Endodermal cell (in vitro differentiated cells): Measurements from ENCODE around the gene NEK10. TPM values are rescaled to one million over a fixed set of nuclear protein-coding genes. Genes with fewer than 3 reads are reported as not detected.

ENCODE experiments used
- DNase-seq: peaks from one replicate; pipeline ENCODE4 v3.0.0-alpha.2; 2017
- H3K27ac ChIP-seq: 2 replicates; pipeline ENCODE4 v1.5.1; 2013; ENCODE audit warnings: mild to moderate bottlenecking, low read depth, low read length, moderate library complexity
- H3K27me3 ChIP-seq: 2 replicates; pipeline ENCODE4 v1.6.1; 2013; ENCODE audit warnings: mild to moderate bottlenecking, low read length, moderate library complexity; ENCODE audit not compliant: insufficient read depth, control insufficient read depth, poor library complexity, severe bottlenecking
- H3K36me3 ChIP-seq: 2 replicates; pipeline ENCODE4 v1.7.0; 2013; ENCODE audit warnings: mild to moderate bottlenecking, low read length, moderate library complexity; ENCODE audit not compliant: control insufficient read depth, insufficient read depth
- H3K4me1 ChIP-seq: one replicate; pipeline ENCODE4 v1.7.0; 2013; ENCODE audit warnings: low read length; ENCODE audit not compliant: control insufficient read depth, insufficient read depth
- H3K4me3 ChIP-seq: 2 replicates; pipeline ENCODE4 v1.5.1; 2013; ENCODE audit warnings: mild to moderate bottlenecking, low read length, moderate library complexity
- H3K9ac ChIP-seq: 2 replicates; pipeline ENCODE4 v1.6.1; 2013; ENCODE audit warnings: mild to moderate bottlenecking, low read length, moderate library complexity; ENCODE audit not compliant: poor library complexity, severe bottlenecking; ENCODE audit errors: extremely low read depth
- H3K9me3 ChIP-seq: 2 replicates; pipeline ENCODE4 v1.6.1; 2013; ENCODE audit warnings: mild to moderate bottlenecking, low read length, moderate library complexity; ENCODE audit not compliant: control insufficient read depth
- H3K27ac Mint-ChIP-seq: 2 replicates; pipeline ENCODE4 v1.8.0; 2020; ENCODE audit warnings: mixed read lengths
- H3K27me3 Mint-ChIP-seq: 2 replicates; pipeline ENCODE4 v1.8.0; 2021; ENCODE audit warnings: mild to moderate bottlenecking, mixed read lengths; ENCODE audit not compliant: insufficient read depth
- H3K36me3 Mint-ChIP-seq: 2 replicates; pipeline ENCODE4 v1.8.0; 2020; ENCODE audit warnings: low read depth, mixed read lengths
- H3K4me1 Mint-ChIP-seq: 2 replicates; pipeline ENCODE4 v1.8.0; 2020; ENCODE audit warnings: mixed read lengths
- H3K4me3 Mint-ChIP-seq: 2 replicates; pipeline ENCODE4 v1.8.0; 2020; ENCODE audit warnings: mild to moderate bottlenecking, moderate library complexity, mixed read lengths
- H3K9me3 Mint-ChIP-seq: 2 replicates; pipeline ENCODE4 v1.8.0; 2020; ENCODE audit warnings: mild to moderate bottlenecking, mixed read lengths
- WGBS, 2 experiments: methylation state at CpG; one replicate each; pipeline versions ENCODE4 v1.1.5 to v1.1.7; 2013; ENCODE audit warnings: missing lambda C conversion rate in 2 of 2, mixed read lengths in 1 of 2; ENCODE audit not compliant: insufficient coverage in 1 of 2, insufficient read length in 1 of 2; 5-methylcytosine and 5-hydroxymethylcytosine counted together
- total RNA-seq, 2 donors: library from RNA; stranded (reverse); fragmentation: NEBNext Ultra II Directional in 1 of 2; extraction: Animal tissue kit (Norgen Biotek cat#: 25700) in 1 of 2; gene quantifications; 2 replicates in 1 of 2; 3 replicates in 1 of 2; pipeline ENCODE4 v1.2.1, GENCODE V29; 2021
- TF ChIP-seq, protein P1 (sequence below): fragments of 200-600 bp; sonication (generic); conservative IDR thresholded peaks from 2 replicates; pipeline ENCODE4 v1.5.0; 2021; ENCODE audit warnings: antibody characterized with exemption, mild to moderate bottlenecking

Gene NEK10
- total RNA-seq, 2 donors from 2014 or later = 1.3 to 2.4 TPM

DNA sequence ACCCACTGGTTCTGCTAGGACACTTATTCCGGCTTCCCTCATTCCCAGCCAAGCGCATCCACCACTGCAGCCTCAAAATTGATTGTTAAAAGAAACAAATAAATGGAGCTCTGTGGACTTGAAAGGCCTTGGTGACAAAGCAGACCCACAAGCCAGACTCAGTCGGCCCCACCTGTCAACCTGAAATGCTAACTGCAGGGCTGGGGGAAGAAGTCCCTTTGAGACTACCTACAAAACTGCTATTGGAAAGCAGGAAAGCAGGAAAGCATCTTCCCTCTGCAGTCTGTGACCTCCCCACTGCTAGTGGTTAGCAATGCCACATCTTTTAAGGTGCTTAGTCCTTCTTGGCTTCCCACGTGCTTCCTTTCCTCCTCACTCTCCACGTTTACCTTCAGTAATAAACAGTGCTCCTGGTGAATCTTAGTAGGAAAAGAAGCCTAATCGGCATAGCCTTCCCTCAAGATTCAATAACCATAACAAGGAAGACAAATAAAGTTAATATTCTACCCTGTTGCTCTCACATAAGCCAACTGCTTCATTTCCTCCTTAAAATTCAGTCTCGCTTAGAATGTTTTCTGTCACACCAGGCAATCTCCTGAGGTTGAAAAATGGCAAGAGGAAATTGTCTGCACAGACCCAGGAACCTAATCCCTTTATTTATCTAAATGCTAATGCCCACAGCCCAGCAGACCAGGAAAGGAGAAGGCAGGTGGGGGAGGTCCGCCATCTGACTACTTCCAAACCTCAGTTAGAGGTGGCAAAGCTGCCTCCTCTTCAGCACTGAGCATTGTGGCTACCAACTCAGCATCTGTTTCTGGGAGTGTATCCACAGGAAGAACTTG, 296.2 kb downstream of the NEK10 start:
- Histone ChIP-seq H3K9me3 (no peaks in the 10 kb centered on the region), H3K4me3 (no peak overlapping the region), H3K4me1 (peaks cover 8% of the 10 kb centered on the region), H3K9ac (no peak overlapping the region), H3K36me3 (no peaks in the 10 kb centered on the region), H3K27ac (no peak overlapping the region), H3K27me3 (no peaks in the 10 kb centered on the region)
- H3K36me3 Mint-ChIP-seq = no peaks in the 10 kb centered on the region
- H3K27ac Mint-ChIP-seq = peak overlapping the region; percentile 60
- H3K4me3 Mint-ChIP-seq = no peak overlapping the region
- peaks cover 19% of the 10 kb centered on the region for H3K4me1 Mint-ChIP-seq
- no peak for DNase-seq
- no peaks in the 10 kb centered on the region for H3K27me3 Mint-ChIP-seq
- H3K9me3 Mint-ChIP-seq = no peaks in the 10 kb centered on the region
- TF ChIP-seq, protein P1, sequence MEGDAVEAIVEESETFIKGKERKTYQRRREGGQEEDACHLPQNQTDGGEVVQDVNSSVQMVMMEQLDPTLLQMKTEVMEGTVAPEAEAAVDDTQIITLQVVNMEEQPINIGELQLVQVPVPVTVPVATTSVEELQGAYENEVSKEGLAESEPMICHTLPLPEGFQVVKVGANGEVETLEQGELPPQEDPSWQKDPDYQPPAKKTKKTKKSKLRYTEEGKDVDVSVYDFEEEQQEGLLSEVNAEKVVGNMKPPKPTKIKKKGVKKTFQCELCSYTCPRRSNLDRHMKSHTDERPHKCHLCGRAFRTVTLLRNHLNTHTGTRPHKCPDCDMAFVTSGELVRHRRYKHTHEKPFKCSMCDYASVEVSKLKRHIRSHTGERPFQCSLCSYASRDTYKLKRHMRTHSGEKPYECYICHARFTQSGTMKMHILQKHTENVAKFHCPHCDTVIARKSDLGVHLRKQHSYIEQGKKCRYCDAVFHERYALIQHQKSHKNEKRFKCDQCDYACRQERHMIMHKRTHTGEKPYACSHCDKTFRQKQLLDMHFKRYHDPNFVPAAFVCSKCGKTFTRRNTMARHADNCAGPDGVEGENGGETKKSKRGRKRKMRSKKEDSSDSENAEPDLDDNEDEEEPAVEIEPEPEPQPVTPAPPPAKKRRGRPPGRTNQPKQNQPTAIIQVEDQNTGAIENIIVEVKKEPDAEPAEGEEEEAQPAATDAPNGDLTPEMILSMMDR = no peak
- WGBS, 2 experiments = 73 to 78% methylated on average over 4 to 8 of the region's 8 CpGs

DNA sequence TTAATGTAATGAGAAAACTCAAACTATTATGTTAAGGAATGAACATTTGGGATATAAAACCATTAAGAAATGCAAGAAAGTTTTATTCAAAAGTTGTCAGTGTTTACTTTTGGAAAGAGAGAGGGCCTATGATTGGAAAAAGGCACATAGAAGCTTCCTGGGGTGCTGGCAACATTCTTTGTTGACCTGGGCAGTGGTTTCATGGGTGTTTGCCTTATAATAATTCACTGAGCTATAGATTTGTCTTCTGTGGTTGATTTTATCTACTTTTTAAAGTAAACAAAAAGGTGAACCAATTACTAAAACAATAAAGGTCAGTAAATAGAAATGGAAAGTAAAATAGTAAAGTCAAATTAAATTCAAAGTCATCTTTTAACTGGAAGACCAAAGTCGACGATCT, 308.8 kb downstream of the NEK10 start:
- Histone ChIP-seq H3K9me3 (peaks cover 7% of the 10 kb centered on the region), H3K4me1 (no peaks in the 10 kb centered on the region), H3K36me3 (no peaks in the 10 kb centered on the region), H3K27ac (no peak overlapping the region), H3K27me3 (no peaks in the 10 kb centered on the region), H3K4me3 (no peak overlapping the region), H3K9ac (no peak overlapping the region)
- Mint-ChIP-seq H3K36me3 (no peaks in the 10 kb centered on the region), H3K4me3 (no peak overlapping the region), H3K9me3 (peaks cover 4% of the 10 kb centered on the region), H3K27ac (no peak overlapping the region), H3K4me1 (peaks cover 5% of the 10 kb centered on the region), H3K27me3 (no peaks in the 10 kb centered on the region)
- WGBS, 2 experiments = 96% methylated on average over 2 of the region's 2 CpGs; no CpG with 5 or more reads in 1 of the 2 experiments
- DNase-seq = no peak
- TF ChIP-seq, protein P1 = no peak

Other genes with a start within 250 kb of the NEK10 start
- 10 to 100 TPM; 58.4 to 83.8 TPM for gene SLC4A7, start 115.0 kb upstream of the NEK10 start, total RNA-seq